K562 (cell line): Measurements from ENCODE around the gene PIK3R5. TPM values are rescaled to one million over a fixed set of nuclear protein-coding genes. Genes with fewer than 3 reads are reported as not detected.

Experiments
- ATAC-seq: fragments of 200-7000 bp; cut with Tn5 transposase; 3 replicates; pipeline ENCODE4 v1.9.1; 2020; ENCODE audit warnings: moderate library complexity
- BruUV-seq: library from RNA; stranded (reverse); fragments of 400-500 nt; replicated peaks from 2 replicates; lab custom pipeline; 2021; lab: Mats Ljungman, UMichigan
- CTCF ChIA-PET: fragments of 300-600 bp; formaldehyde crosslinking; extraction: SDS; loops from one replicate; lab custom pipeline; 2021; ENCODE audit warnings: low intra/inter-chr PET ratio; lab: Yijun Ruan, JAX
- POLR2A ChIA-PET: fragments of 300-600, 350-650 bp; sonication (Branson Sonifier 250); formaldehyde crosslinking; extraction: SDS; loops from one replicate; lab custom pipeline; 2021; ENCODE audit warnings: antibody characterized with exemption, inconsistent platforms; lab: Yijun Ruan, JAX
- DNase-seq, 4 experiments: peaks; one replicate each; pipeline versions ENCODE4 v3.0.0 to v3.0.0-alpha.2; 2011 to 2018; ENCODE audit warnings: low spot score in 3 of 4, mixed read lengths in 3 of 4; ENCODE audit errors: extremely low read depth in 1 of 4
- FAIRE-seq: peaks from 2 replicates; lab custom pipeline; 2011; peaks lifted over from hg19 to GRCh38; lab: Jason Lieb, UNC
- H2AFZ ChIP-seq: 2 replicates; pipeline ENCODE4 v1.6.0; 2011; ENCODE audit warnings: low read depth, low read length, control low read depth, inconsistent platforms
- H3K27ac ChIP-seq: fragments of 200-600 bp; 3 replicates; pipeline ENCODE4 v1.8.0; 2011; ENCODE audit warnings: low read depth, mild to moderate bottlenecking, control low read depth, inconsistent platforms, low read length, moderate library complexity, mixed read lengths; ENCODE audit errors: extremely low read depth
- H3K27me3 ChIP-seq, 2 experiments: fragments of 300-600 bp in 1 of 2; 2 replicates in 1 of 2; 3 replicates in 1 of 2; pipeline versions ENCODE4 v1.6.0 to v1.8.0; 2011; ENCODE audit warnings: inconsistent platforms in 2 of 2, low read length in 2 of 2, mild to moderate bottlenecking in 1 of 2, mixed read lengths in 1 of 2, moderate library complexity in 1 of 2; ENCODE audit not compliant: control insufficient read depth in 2 of 2, insufficient read depth in 2 of 2
- H3K36me3 ChIP-seq: fragments of 300-600 bp; 3 replicates; pipeline ENCODE4 v1.8.0; 2011; ENCODE audit warnings: mild to moderate bottlenecking, low read length, inconsistent platforms; ENCODE audit not compliant: control insufficient read depth, insufficient read depth
- H3K4me1 ChIP-seq, 2 experiments: fragments of 200-600 bp in 1 of 2; replicated peaks in 1 of 2; 2 replicates in 1 of 2; 3 replicates in 1 of 2; pipeline versions ENCODE4 v1.5.1 to v1.8.0; 2011; ENCODE audit warnings: inconsistent platforms in 2 of 2, low read length in 2 of 2, mild to moderate bottlenecking in 1 of 2, mixed read lengths in 1 of 2, moderate library complexity in 1 of 2; ENCODE audit not compliant: control insufficient read depth in 2 of 2, insufficient read depth in 2 of 2
- H3K4me2 ChIP-seq: 2 replicates; pipeline ENCODE4 v1.6.1; 2011; ENCODE audit warnings: low read length, control low read depth, inconsistent platforms, mixed read lengths; ENCODE audit not compliant: insufficient read depth
- H3K4me3 ChIP-seq: fragments of 200-600 bp; sonication (generic), shearing (Covaris generic); 2 replicates; pipeline ENCODE4 v1.5.1; 2016; ENCODE audit warnings: control low read depth, inconsistent platforms
- H3K79me2 ChIP-seq: fragments of 200-600 bp; 3 replicates; pipeline ENCODE4 v1.8.0; 2011; ENCODE audit warnings: low read length, inconsistent platforms; ENCODE audit not compliant: control insufficient read depth, insufficient read depth
- H3K9ac ChIP-seq, 2 experiments: 2 replicates each; pipeline versions ENCODE4 v1.6.0 to v1.6.1; 2011; ENCODE audit warnings: low read depth in 2 of 2, low read length in 2 of 2, control low read depth in 1 of 2, inconsistent platforms in 1 of 2, mild to moderate bottlenecking in 1 of 2, mixed read lengths in 1 of 2; ENCODE audit not compliant: insufficient read depth in 1 of 2
- H3K9me1 ChIP-seq: one replicate; pipeline ENCODE4 v1.6.0; 2011; ENCODE audit warnings: inconsistent platforms, mild to moderate bottlenecking, low read length, moderate library complexity; ENCODE audit not compliant: control insufficient read depth, insufficient read depth
- H3K9me3 ChIP-seq: replicated peaks from 2 replicates; pipeline ENCODE4 v1.5.1; 2011; ENCODE audit warnings: low read depth, low read length, inconsistent platforms; ENCODE audit not compliant: control insufficient read depth, insufficient read depth
- H4K20me1 ChIP-seq: replicated peaks from 2 replicates; pipeline ENCODE4 v1.6.1; 2011; ENCODE audit warnings: low read length, inconsistent platforms, mixed read lengths; ENCODE audit not compliant: control insufficient read depth, insufficient read depth
- ATF2 ChIP-seq: sonication (generic); formaldehyde crosslinking; IDR thresholded peaks from 2 replicates; pipeline ENCODE4 v1.8.1; 2022; ENCODE audit warnings: missing genetic modification reagents
- BMI1 ChIP-seq: fragments of 150-350 bp; IDR thresholded peaks from 2 replicates; pipeline ENCODE4 v1.6.1; 2014; ENCODE audit warnings: low read length
- ELF4 ChIP-seq: fragments of 450-650 bp; formaldehyde crosslinking; IDR thresholded peaks from 2 replicates; pipeline ENCODE4 v1.4.0; 2022; ENCODE audit warnings: missing genetic modification characterization
- PHF21A ChIP-seq: fragments of 450-650 bp; IDR thresholded peaks from 2 replicates; pipeline ENCODE4 v1.6.1; 2017; ENCODE audit warnings: low read depth, borderline replicate concordance
- PTBP1 ChIP-seq: fragments of 200-400 bp; formaldehyde crosslinking; IDR thresholded peaks from 2 replicates; pipeline ENCODE4 v1.6.1; 2017; ENCODE audit warnings: low read depth, low read length
- STAT5B ChIP-seq: fragments of 250-450 bp; sonication (Bioruptor Pico); IDR thresholded peaks from 2 replicates; pipeline ENCODE4 v1.8.0; 2021; ENCODE audit warnings: mild to moderate bottlenecking, inconsistent platforms
- TOE1 ChIP-seq, 2 experiments: fragments of 450-650 bp in 1 of 2; sonication (generic) in 1 of 2; formaldehyde crosslinking in 1 of 2; IDR thresholded peaks; 2 replicates each; pipeline versions ENCODE4 v1.7.1 to v1.8.0; 2016 to 2022; ENCODE audit warnings: borderline replicate concordance in 2 of 2, mild to moderate bottlenecking in 2 of 2, antibody characterized with exemption in 1 of 2, inconsistent platforms in 1 of 2, low read depth in 1 of 2, missing genetic modification reagents in 1 of 2, moderate library complexity in 1 of 2
- ZNF583 ChIP-seq: fragments of 250-450 bp; sonication (Bioruptor Pico); IDR thresholded peaks from 2 replicates; pipeline ENCODE4 v1.4.0; 2020
- WGBS: fragments of 100-300 bp; shearing (Covaris generic); methylation state at CpG from one replicate; pipeline ENCODE4 v1.1.6; 2016; ENCODE audit warnings: low coverage, mixed read lengths; ENCODE audit not compliant: insufficient coverage; ENCODE audit errors: missing lambda C conversion rate; 5-methylcytosine and 5-hydroxymethylcytosine counted together
- in situ Hi-C: fragments of 300-500 bp; cut with MboI; formaldehyde crosslinking; loops from 4 replicates; pipeline ENCODE4 v1.15.0; 2018; ENCODE audit warnings: inconsistent platforms, mixed read lengths
- intact Hi-C: fragments of 100-400 bp; cut with micrococcal nuclease; formaldehyde crosslinking; loops from 2 replicates; pipeline ENCODE4 v1.14.2; 2022
- polyA plus RNA-seq, 8 experiments: library from polyadenylated mRNA; depleted of rRNA in 4 of 8; stranded (reverse) in 5 of 8; unstranded in 3 of 8; fragments of >200 nt; fragmentation: Nextera tagmentation in 2 of 8; fragmentation: Illumina TruSeq in 1 of 8; extraction: Ambion mirVana in 2 of 8; extraction: Trizol in 1 of 8; gene quantifications; 2 replicates each; pipeline versions ENCODE4 v1.2.1 to v1.2.3, GENCODE V29; 2011 to 2014; ENCODE audit warnings: inconsistent platforms in 1 of 8, missing spikeins in 1 of 8
- total RNA-seq, 7 experiments: library from RNA; depleted of rRNA in 6 of 7; stranded (reverse); fragments of >200 nt in 6 of 7; fragmentation: Illumina TruSeq in 2 of 7; extraction: Trizol in 2 of 7; gene quantifications; 2 replicates each; pipeline versions ENCODE4 v1.2.1 to v1.2.3, GENCODE V29; 2011 to 2021; ENCODE audit warnings: low replicate concordance in 1 of 7
- TF ChIP-seq, protein P1 (sequence below), 3 experiments: fragments of 200-800 bp in 1 of 3; fragments of 250-450 bp in 1 of 3; fragments of 450-650 bp in 1 of 3; sonication (Bioruptor Pico) in 1 of 3; sonication (Bioruptor generic) in 1 of 3; formaldehyde crosslinking in 1 of 3; IDR thresholded peaks; 2 replicates each; pipeline versions ENCODE4 v1.6.1 to v1.8.0; 2016 to 2022; ENCODE audit warnings: mild to moderate bottlenecking in 2 of 3, missing genetic modification characterization in 2 of 3, missing compliant biosample characterization in 1 of 3, moderate library complexity in 1 of 3
- TF ChIP-seq, protein P2 (sequence below): IDR thresholded peaks from 2 replicates; pipeline ENCODE4 v1.6.1; 2011; ENCODE audit warnings: borderline replicate concordance, low read depth, mild to moderate bottlenecking, moderate library complexity, low read length; ENCODE audit not compliant: insufficient read depth, poor library complexity, severe bottlenecking

PIK3R5 gene
- total and polyA plus RNA-seq, 9 of the 15 experiments (the other 6 are each of a cell fraction or from before 2014, with no cell fraction given): 0.01 to 0.38 TPM; not detected in 7

GRCh38 chr17:8894673-8895578, 70.6 kb downstream of the PIK3R5 start (continued):
- no peak for TF ChIP-seq TOE1 (IDR thresholded peaks at IDR 0.05; ENCODE audit: borderline replicate concordance)
- TF ChIP-seq TOE1 (CRISPR knock-in tag; IDR thresholded peaks at IDR 0.05; ENCODE audit: borderline replicate concordance, low read depth): no peak
- no peak for TF ChIP-seq ZNF583
- TF ChIP-seq STAT5B (CRISPR knock-in tag): no peak
- no peak for TF ChIP-seq ELF4 (CRISPR knock-in tag)
- no peak for TF ChIP-seq BMI1
- TF ChIP-seq, all 486 proteins: peak for 5

- WGBS: 0% methylated on average over 5 of the region's 17 CpGs
- Histone ChIP-seq H3K9ac (no peak overlapping the region), H3K4me3 (no peak overlapping the region), H3K4me1 (no peaks in the 10 kb centered on the region; a peak in 1 of 5 replicates), H3K4me2 (no peak overlapping the region; the same call in 1 of the 2 replicates), H3K9me1 (no peaks in the 10 kb centered on the region), H3K27me3 (peaks cover 2 to 19% of the 10 kb centered on the region in 2 experiments; a peak in 2 of 5 replicates), H3K36me3 (no peaks in the 10 kb centered on the region), H4K20me1 (no peaks in the 10 kb centered on the region; the same call in 1 of the 2 replicates), H3K9me3 (no peaks in the 10 kb centered on the region), H2AFZ (no peak overlapping the region), H3K79me2 (no peaks in the 10 kb centered on the region), H3K27ac (no peak overlapping the region)
- CTCF ChIA-PET: interaction anchor here (0.6 to 0.7 kb wide), 3 partner anchors 95 to 878 kb away, joined by 3 to 4 read pairs (median 3); no protein-coding TSS in a partner anchor
- BruUV-seq: no TSS peak
- FAIRE-seq: no peak
- no peak for DNase-seq
- intact Hi-C loops: loop anchor here (10.0 kb wide), 2 partner anchors 101 to 149 kb away; partner anchors contain the start of gene CCDC42
- POLR2A ChIA-PET: no interaction called here
- in situ Hi-C loops: loop anchor here (5.0 kb wide), 1 partner anchor 97 kb away; the partner anchor contains the start of gene MFSD6L
- ATAC-seq: no peak
- TF ChIP-seq, protein P1, sequence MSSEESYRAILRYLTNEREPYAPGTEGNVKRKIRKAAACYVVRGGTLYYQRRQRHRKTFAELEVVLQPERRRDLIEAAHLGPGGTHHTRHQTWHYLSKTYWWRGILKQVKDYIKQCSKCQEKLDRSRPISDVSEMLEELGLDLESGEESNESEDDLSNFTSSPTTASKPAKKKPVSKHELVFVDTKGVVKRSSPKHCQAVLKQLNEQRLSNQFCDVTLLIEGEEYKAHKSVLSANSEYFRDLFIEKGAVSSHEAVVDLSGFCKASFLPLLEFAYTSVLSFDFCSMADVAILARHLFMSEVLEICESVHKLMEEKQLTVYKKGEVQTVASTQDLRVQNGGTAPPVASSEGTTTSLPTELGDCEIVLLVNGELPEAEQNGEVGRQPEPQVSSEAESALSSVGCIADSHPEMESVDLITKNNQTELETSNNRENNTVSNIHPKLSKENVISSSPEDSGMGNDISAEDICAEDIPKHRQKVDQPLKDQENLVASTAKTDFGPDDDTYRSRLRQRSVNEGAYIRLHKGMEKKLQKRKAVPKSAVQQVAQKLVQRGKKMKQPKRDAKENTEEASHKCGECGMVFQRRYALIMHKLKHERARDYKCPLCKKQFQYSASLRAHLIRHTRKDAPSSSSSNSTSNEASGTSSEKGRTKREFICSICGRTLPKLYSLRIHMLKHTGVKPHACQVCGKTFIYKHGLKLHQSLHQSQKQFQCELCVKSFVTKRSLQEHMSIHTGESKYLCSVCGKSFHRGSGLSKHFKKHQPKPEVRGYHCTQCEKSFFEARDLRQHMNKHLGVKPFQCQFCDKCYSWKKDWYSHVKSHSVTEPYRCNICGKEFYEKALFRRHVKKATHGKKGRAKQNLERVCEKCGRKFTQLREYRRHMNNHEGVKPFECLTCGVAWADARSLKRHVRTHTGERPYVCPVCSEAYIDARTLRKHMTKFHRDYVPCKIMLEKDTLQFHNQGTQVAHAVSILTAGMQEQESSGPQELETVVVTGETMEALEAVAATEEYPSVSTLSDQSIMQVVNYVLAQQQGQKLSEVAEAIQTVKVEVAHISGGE (CRISPR knock-in tag; IDR thresholded peaks at IDR 0.05): no peak
- TF ChIP-seq PHF21A (no peak), ATF2 (CRISPR knock-in tag) (no peak), PTBP1 (no peak)
- TF ChIP-seq, protein P2, sequence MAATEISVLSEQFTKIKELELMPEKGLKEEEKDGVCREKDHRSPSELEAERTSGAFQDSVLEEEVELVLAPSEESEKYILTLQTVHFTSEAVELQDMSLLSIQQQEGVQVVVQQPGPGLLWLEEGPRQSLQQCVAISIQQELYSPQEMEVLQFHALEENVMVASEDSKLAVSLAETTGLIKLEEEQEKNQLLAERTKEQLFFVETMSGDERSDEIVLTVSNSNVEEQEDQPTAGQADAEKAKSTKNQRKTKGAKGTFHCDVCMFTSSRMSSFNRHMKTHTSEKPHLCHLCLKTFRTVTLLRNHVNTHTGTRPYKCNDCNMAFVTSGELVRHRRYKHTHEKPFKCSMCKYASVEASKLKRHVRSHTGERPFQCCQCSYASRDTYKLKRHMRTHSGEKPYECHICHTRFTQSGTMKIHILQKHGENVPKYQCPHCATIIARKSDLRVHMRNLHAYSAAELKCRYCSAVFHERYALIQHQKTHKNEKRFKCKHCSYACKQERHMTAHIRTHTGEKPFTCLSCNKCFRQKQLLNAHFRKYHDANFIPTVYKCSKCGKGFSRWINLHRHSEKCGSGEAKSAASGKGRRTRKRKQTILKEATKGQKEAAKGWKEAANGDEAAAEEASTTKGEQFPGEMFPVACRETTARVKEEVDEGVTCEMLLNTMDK: no peak
These were observed 71.3 kb downstream of the PIK3R5 start for GRCh38 chr17:8894202-8894671.
